HepG2 (cell line): ENCODE results near the gene ATXN7L2. TPM values are rescaled to one million over a fixed set of nuclear protein-coding genes. Genes with fewer than 3 reads are reported as not detected.

Experiments used
- ATAC-seq: fragments of 200-7000 bp; cut with Tn5 transposase; 3 replicates; pipeline ENCODE4 v1.9.1; 2020; ENCODE audit warnings: mild to moderate bottlenecking, moderate library complexity
- BruUV-seq: library from RNA; stranded (reverse); fragments of 400-500 nt; replicated peaks from 2 replicates; lab custom pipeline; 2021; lab: Mats Ljungman, UMichigan
- CTCF ChIA-PET: fragments of 300-600 bp; formaldehyde crosslinking; extraction: SDS; loops from one replicate; lab custom pipeline; 2021; ENCODE audit warnings: low total read pairs, inconsistent platforms, low intra/inter-chr PET ratio; lab: Yijun Ruan, JAX
- POLR2A ChIA-PET: fragments of 350-600 bp; sonication (Branson Sonifier 250); formaldehyde crosslinking; loops from one replicate; lab custom pipeline; 2020; ENCODE audit warnings: antibody characterized with exemption, inconsistent platforms; lab: Yijun Ruan, JAX
- DNase-seq: peaks from one replicate; pipeline ENCODE4 v3.0.0-alpha.2; 2015; ENCODE audit warnings: low spot score
- FAIRE-seq: peaks from 3 replicates; lab custom pipeline; 2011; peaks lifted over from hg19 to GRCh38; lab: Jason Lieb, UNC
- H2AFZ ChIP-seq: one replicate; pipeline ENCODE4 v1.6.1; 2011; ENCODE audit warnings: low read length, inconsistent platforms
- H3K27ac ChIP-seq: fragments of 300-600 bp; 3 replicates; pipeline ENCODE4 v1.8.0; 2011; ENCODE audit warnings: mixed run types, mild to moderate bottlenecking, mixed read lengths, low read length, inconsistent platforms; ENCODE audit not compliant: insufficient read depth; ENCODE audit errors: extremely low read length
- H3K27me3 ChIP-seq, 2 experiments: fragments of 200-600 bp in 1 of 2; 2 replicates in 1 of 2; 3 replicates in 1 of 2; pipeline versions ENCODE4 v1.6.0 to v1.8.0; 2011; ENCODE audit warnings: low read length in 2 of 2, mild to moderate bottlenecking in 2 of 2, moderate library complexity in 2 of 2, inconsistent platforms in 1 of 2; ENCODE audit not compliant: insufficient read depth in 2 of 2, control insufficient read depth in 1 of 2
- H3K36me3 ChIP-seq, 2 experiments: fragments of 200-600 bp in 1 of 2; replicated peaks in 1 of 2; 2 replicates in 1 of 2; 3 replicates in 1 of 2; pipeline versions ENCODE4 v1.5.1 to v1.8.0; 2011; ENCODE audit warnings: low read length in 2 of 2, inconsistent platforms in 1 of 2; ENCODE audit not compliant: insufficient read depth in 2 of 2, control insufficient read depth in 1 of 2
- H3K4me1 ChIP-seq: 2 replicates; pipeline ENCODE4 v1.5.1; 2012; ENCODE audit warnings: low read length, inconsistent platforms; ENCODE audit not compliant: insufficient read depth
- H3K4me2 ChIP-seq: 2 replicates; pipeline ENCODE4 v1.6.0; 2011; ENCODE audit warnings: low read depth, low read length, inconsistent platforms
- H3K4me3 ChIP-seq, 3 experiments: fragments of 200-600 bp in 1 of 3; sonication (generic), shearing (Covaris generic) in 1 of 3; replicated peaks in 1 of 3; 2 replicates each; pipeline ENCODE4 v1.5.1; 2011 to 2016; ENCODE audit warnings: low read length in 3 of 3, inconsistent platforms in 2 of 3, low read depth in 2 of 3, mild to moderate bottlenecking in 2 of 3, control low read depth in 1 of 3, mixed read lengths in 1 of 3; ENCODE audit not compliant: insufficient read depth in 1 of 3
- H3K79me2 ChIP-seq: one replicate; pipeline ENCODE4 v1.6.1; 2011; ENCODE audit warnings: low read length, inconsistent platforms; ENCODE audit not compliant: insufficient read depth
- H3K9ac ChIP-seq: 2 replicates; pipeline ENCODE4 v1.6.0; 2011; ENCODE audit warnings: mild to moderate bottlenecking, low read depth, low read length, inconsistent platforms; ENCODE audit not compliant: insufficient read depth
- H3K9me3 ChIP-seq: 2 replicates; pipeline ENCODE4 v1.5.1; 2012; ENCODE audit warnings: mild to moderate bottlenecking, low read length
- H4K20me1 ChIP-seq: 2 replicates; pipeline ENCODE4 v1.6.0; 2011; ENCODE audit warnings: inconsistent platforms, mild to moderate bottlenecking, low read length, moderate library complexity; ENCODE audit not compliant: insufficient read depth
- ARID5B ChIP-seq: IDR thresholded peaks from 2 replicates; pipeline ENCODE4 v1.4.0; 2020; ENCODE audit warnings: mild to moderate bottlenecking, missing genetic modification reagents
- THAP7 ChIP-seq: sonication (generic); formaldehyde crosslinking; IDR thresholded peaks from 2 replicates; pipeline ENCODE4 v1.8.1; 2023; ENCODE audit warnings: mild to moderate bottlenecking, missing genetic modification reagents
- ZBTB38 ChIP-seq: sonication (generic); formaldehyde crosslinking; IDR thresholded peaks from 2 replicates; pipeline ENCODE4 v1.5.1; 2020; ENCODE audit warnings: mild to moderate bottlenecking, missing genetic modification reagents
- ZFY ChIP-seq: sonication (generic); formaldehyde crosslinking; IDR thresholded peaks from 2 replicates; pipeline ENCODE4 v1.4.0; 2020; ENCODE audit warnings: missing genetic modification reagents
- WGBS: methylation state at CpG from one replicate; pipeline ENCODE4 v1.1.6; 2017; ENCODE audit warnings: low lambda C conversion rate; 5-methylcytosine and 5-hydroxymethylcytosine counted together
- in situ Hi-C: cut with HindIII; loops from 2 replicates; pipeline ENCODE4 v1.10.0; 2017; ENCODE audit warnings: low pct_unique_long_range_greater_than_20kb; ENCODE audit not compliant: extremely low pct_ligation_motif_present
- intact Hi-C: fragments of 100-400 bp; cut with micrococcal nuclease; formaldehyde crosslinking; loops from one replicate; pipeline ENCODE4 v1.10.0; 2022; ENCODE audit not compliant: unreplicated experiment
- polyA plus RNA-seq, 8 experiments: library from polyadenylated mRNA; depleted of rRNA in 3 of 8; stranded (reverse) in 7 of 8; unstranded in 1 of 8; fragments of >200 nt; fragmentation: Illumina TruSeq in 4 of 8; extraction: Trizol in 4 of 8; gene quantifications; 2 replicates each; pipeline versions ENCODE4 v1.2.1 to v1.2.3, GENCODE V29; 2011 to 2016; ENCODE audit warnings: low read depth in 4 of 8, missing spikeins in 1 of 8, mixed read lengths in 1 of 8; ENCODE audit not compliant: insufficient read depth in 1 of 8
- total RNA-seq, 5 experiments: library from RNA; depleted of rRNA; stranded (reverse); fragments of >200 nt; fragmentation: Illumina TruSeq; extraction: Trizol; gene quantifications; 2 replicates each; pipeline ENCODE4 v1.2.3, GENCODE V29; 2016; ENCODE audit warnings: low read depth in 1 of 5

Gene ATXN7L2
- total and polyA plus RNA-seq, 2 of the 13 experiments (the other 11 are each of a cell fraction or from before 2014, with no cell fraction given), result 2.7 to 2.8 TPM

- CTCF ChIA-PET, result interaction anchor here (0.6 to 4.5 kb wide), 6 partner anchors 12 to 269 kb away, joined by 3 to 81 read pairs (median 18); partner anchors contain the start of gene CYB561D1
- peak overlapping the region in 1 of 3 experiments; percentile 67; a peak in 1 of 6 replicates for H3K4me3 ChIP-seq
- POLR2A ChIA-PET, result interaction anchor here (1.1 to 4.4 kb wide), 5 partner anchors 16 to 48 kb away, joined by 3 to 18 read pairs (median 5); partner anchors contain the start of genes ATXN7L2, CYB561D1 and GNAI3
- FAIRE-seq, result no peak
- WGBS, result 28% methylated on average over 12 of the region's 16 CpGs
- peak overlapping the region; percentile 87 for H3K4me2 ChIP-seq
- in situ Hi-C loops, result loop anchor here (5.0 to 10.0 kb wide), 2 partner anchors 40 to 267 kb away; partner anchors contain the start of gene CYB561D1
- peaks cover 9 to 52% of the 10 kb centered on the region in 2 experiments; a peak in 4 of 5 replicates for H3K27me3 ChIP-seq
- H3K4me1 ChIP-seq, result peaks cover 18% of the 10 kb centered on the region; the same call in 1 of the 2 replicates
- no peak for DNase-seq
- H3K79me2 ChIP-seq, result no peaks in the 10 kb centered on the region
- H3K36me3 ChIP-seq, result no peaks in the 10 kb centered on the region
- no peak overlapping the region for H3K27ac ChIP-seq
- H4K20me1 ChIP-seq, result no peaks in the 10 kb centered on the region
- H3K9me3 ChIP-seq, result no peaks in the 10 kb centered on the region
- peak; percentile 7; the same call in 2 of the 3 replicates for ATAC-seq
- H3K9ac ChIP-seq, result no peak overlapping the region
- TF ChIP-seq ZBTB38 (CRISPR knock-in tag), result 0 out of 2 replicates have a peak, but pooled peaks have one; percentile 14
- TF ChIP-seq ZFY (CRISPR knock-in tag), result 0 out of 2 replicates have a peak, but pooled peaks have one; percentile 2
- 0 out of 2 replicates have a peak, but pooled peaks have one; percentile 31 for TF ChIP-seq THAP7 (CRISPR knock-in tag)
- no peak for TF ChIP-seq ARID5B
- BruUV-seq, result no TSS peak
- intact Hi-C loops, result loop anchor here (1.0 kb wide), 2 partner anchors 34 to 38 kb away; partner anchors contain the start of gene CYB561D1
- H2AFZ ChIP-seq, result no peak overlapping the region
Measured at GRCh38 chr1:109531826-109532364, 48.2 kb downstream of the ATXN7L2 start.
